GM13976 (cell line): Measurements from ENCODE around the gene SCN4A.

ENCODE experiments used
- DNase-seq: peaks from one replicate; pipeline ENCODE4 v3.0.0; 2012; ENCODE audit warnings: low spot score
- CTCF ChIP-seq: IDR thresholded peaks from 2 replicates; pipeline ENCODE4 v1.5.1; 2012; ENCODE audit warnings: borderline replicate concordance, mild to moderate bottlenecking; ENCODE audit not compliant: insufficient read depth; ENCODE audit errors: extremely low read depth, missing control alignments, control extremely low read depth
- in situ Hi-C: fragments of 300-500 bp; cut with MboI; formaldehyde crosslinking; loops from one replicate; pipeline ENCODE4 v1.12.0; 2022; ENCODE audit warnings: low sequenced_read_pairs, mixed read lengths, inconsistent platforms; ENCODE audit not compliant: unreplicated experiment

The SCN4A gene

GRCh38 chr17:63930951-63931575 is 41.7 kb downstream of the SCN4A start:
- no peak for TF ChIP-seq CTCF
- peak; percentile 85 for DNase-seq
- in situ Hi-C loops: no loop called here

- in situ Hi-C loops: no loop called here
- TF ChIP-seq CTCF: no peak
Observed at GRCh38 chr17:63929860-63930766, 42.6 kb downstream of the SCN4A start.

GRCh38 chr17:63928966-63929695 is 43.6 kb downstream of the SCN4A start:
- TF ChIP-seq CTCF: no peak
- in situ Hi-C loops: no loop called here
- DNase-seq: no peak

More at GRCh38 chr17:63929860-63930766, 42.6 kb downstream of the SCN4A start:
- DNase-seq: no peak

- no peak for DNase-seq
- TF ChIP-seq CTCF: no peak
- in situ Hi-C loops: no loop called here
Observed at GRCh38 chr17:63928172-63928666, 44.5 kb downstream of the SCN4A start.

- in situ Hi-C loops: no loop called here
- DNase-seq: no peak
- TF ChIP-seq CTCF: no peak
Observed at GRCh38 chr17:63927464-63928171, 45.1 kb downstream of the SCN4A start.

- no peak for TF ChIP-seq CTCF
- in situ Hi-C loops: no loop called here
- DNase-seq: no peak
Observed at GRCh38 chr17:63926164-63926563, 46.6 kb downstream of the SCN4A start.
